ENCODE results near the gene PCTP. TPM values are rescaled to one million over a fixed set of nuclear protein-coding genes. Genes with fewer than 3 reads are reported as not detected.

Gene PCTP
- total and polyA plus RNA-seq, 9 of the 15 experiments (the other 6 are each of a cell fraction or from before 2014, with no cell fraction given), result 10.9 to 62.3 (median 41.2) TPM

GRCh38 chr17:55816532-55817396, 65.9 kb downstream of the PCTP start (continued):
- TF ChIP-seq PKNOX1 (IDR thresholded peaks at IDR 0.05), result peak; percentile 10
- TF ChIP-seq MAZ (CRISPR knock-in tag; conservative IDR thresholded peaks at IDR 0.05 in 1 of 2, IDR thresholded peaks at IDR 0.05 in 1 of 2), result no peak; a peak in 1 of 4 replicates
- no peak for TF ChIP-seq MXD1 (CRISPR knock-in tag; IDR thresholded peaks at IDR 0.05; ENCODE audit: borderline replicate concordance, poor library complexity, severe bottlenecking)
- TF ChIP-seq ZBTB2 (IDR thresholded peaks at IDR 0.05), result peak; percentile 68; the same call in 1 of the 2 replicates
- 0 out of 2 replicates have a peak, but pooled peaks have one; percentile 12 for TF ChIP-seq RBFOX2 (IDR thresholded peaks at IDR 0.05; ENCODE audit: low read depth, low read length)
- no peak for TF ChIP-seq ELF2 (CRISPR knock-in tag; IDR thresholded peaks at IDR 0.05)
- peak; percentile 95 for TF ChIP-seq CUX1 (CRISPR knock-in tag; IDR thresholded peaks at IDR 0.05)
- peak; percentile 100 for TF ChIP-seq ZBTB5 (IDR thresholded peaks at IDR 0.05)
- no peak for TF ChIP-seq PTTG1 (tag; IDR thresholded peaks at IDR 0.05; ENCODE audit: low read depth)
- peak; percentile 80 for TF ChIP-seq HMGN3 (IDR thresholded peaks at IDR 0.05; ENCODE audit: borderline replicate concordance, extremely low read depth, insufficient read length, low read depth, low read length)
- peak; percentile 84 for TF ChIP-seq FOSL1 (tag; conservative IDR thresholded peaks at IDR 0.05)
- no peak for TF ChIP-seq TAF1 (IDR thresholded peaks at IDR 0.05; ENCODE audit: control insufficient read depth, extremely low read depth, insufficient read depth, low read length, severe bottlenecking)
- TF ChIP-seq POLR3G (IDR thresholded peaks at IDR 0.05; ENCODE audit: extremely low read depth, insufficient read length, insufficient replicate concordance), result no peak
- no peak for TF ChIP-seq BRCA1 (IDR thresholded peaks at IDR 0.05)
- no peak for TF ChIP-seq BRCA1 (CRISPR knock-in tag; IDR thresholded peaks at IDR 0.05)
